Suprapubic skin (tissue), 4 donors: Measurements from ENCODE around the gene COL1A1. TPM values are rescaled to one million over a fixed set of nuclear protein-coding genes. Genes with fewer than 3 reads are reported as not detected.

ENCODE experiments used
- DNase-seq, 2 donors: peaks; one replicate each; pipeline ENCODE4 v3.0.0-alpha.2; 2019; ENCODE audit warnings: low spot score in 2 of 2
- H3K27ac ChIP-seq: fragments of 200-600 bp; sonication (generic); one replicate; pipeline ENCODE4 v1.5.1; 2019
- H3K27me3 ChIP-seq: fragments of 200-600 bp; sonication (generic); one replicate; pipeline ENCODE4 v1.5.1; 2019
- H3K36me3 ChIP-seq: fragments of 200-600 bp; sonication (generic); one replicate; pipeline ENCODE4 v1.5.1; 2019
- H3K4me1 ChIP-seq: fragments of 200-600 bp; sonication (generic); one replicate; pipeline ENCODE4 v1.5.1; 2019
- H3K4me3 ChIP-seq: fragments of 200-600 bp; sonication (generic); one replicate; pipeline ENCODE4 v1.5.1; 2019; ENCODE audit warnings: mild to moderate bottlenecking
- H3K9me3 ChIP-seq: fragments of 200-600 bp; sonication (generic); one replicate; pipeline ENCODE4 v1.5.1; 2019
- CTCF ChIP-seq, 2 donors: fragments of 200-600 bp in 1 of 2; fragments of 450-650 bp in 1 of 2; sonication (generic) in 1 of 2; IDR thresholded peaks; one replicate each; pipeline ENCODE4 v1.5.1; 2016 to 2019; ENCODE audit warnings: antibody characterized with exemption in 2 of 2, mild to moderate bottlenecking in 1 of 2, moderate library complexity in 1 of 2
- EP300 ChIP-seq: sonication (generic); formaldehyde crosslinking; IDR thresholded peaks from one replicate; pipeline ENCODE4 v1.6.1; 2017; ENCODE audit warnings: antibody characterized with exemption
- POLR2A ChIP-seq, 2 donors: fragments of 450-650 bp; IDR thresholded peaks; one replicate each; pipeline ENCODE4 v1.6.1; 2017; ENCODE audit warnings: antibody characterized with exemption in 2 of 2, mild to moderate bottlenecking in 2 of 2, moderate library complexity in 2 of 2
- POLR2AphosphoS5 ChIP-seq, 3 donors: sonication (generic); formaldehyde crosslinking; IDR thresholded peaks; one replicate each; pipeline ENCODE4 v1.6.1; 2017; ENCODE audit warnings: antibody characterized with exemption in 3 of 3
- WGBS: methylation state at CpG from one replicate; pipeline ENCODE4 v1.1.5; 2018; 5-methylcytosine and 5-hydroxymethylcytosine counted together
- total RNA-seq, 4 donors: library from RNA; depleted of rRNA; stranded (reverse); fragments of >200 nt; gene quantifications; one replicate each; pipeline ENCODE4 v1.1.0, GENCODE V29; 2016

The COL1A1 gene
- total RNA-seq, 4 donors from 2014 or later: 19.2 to 56.8 (median 33.1) TPM

GRCh38 chr17:50199211-50199802, 2.1 kb downstream of the COL1A1 start:
- Histone ChIP-seq H3K9me3 (no peaks in the 10 kb centered on the region), H3K36me3 (peaks cover 29% of the 10 kb centered on the region), H3K4me1 (peaks cover 44% of the 10 kb centered on the region), H3K27me3 (peaks cover 19% of the 10 kb centered on the region), H3K27ac (peak overlapping the region; percentile 57), H3K4me3 (peak overlapping the region; percentile 44)
- DNase-seq: no peak
- no peak for TF ChIP-seq POLR2AphosphoS5 (IDR thresholded peaks at IDR 0.05)
- 31% methylated on average over 25 of the region's 41 CpGs for WGBS

GRCh38 chr17:50198026-50198669, 3.3 kb downstream of the COL1A1 start:
- Histone ChIP-seq H3K4me3 (no peak overlapping the region), H3K36me3 (peaks cover 34% of the 10 kb centered on the region), H3K27me3 (peaks cover 12% of the 10 kb centered on the region), H3K27ac (peak overlapping the region; percentile 58), H3K4me1 (peaks cover 42% of the 10 kb centered on the region), H3K9me3 (no peaks in the 10 kb centered on the region)
- no peak for DNase-seq
- TF ChIP-seq EP300 (no peak), CTCF (IDR thresholded peaks at IDR 0.05) (peak; percentile 14 to 63)
- WGBS: 23% methylated on average over 6 of the region's 7 CpGs

- Histone ChIP-seq H3K27ac (peak overlapping the region; percentile 58), H3K9me3 (no peaks in the 10 kb centered on the region), H3K27me3 (peaks cover 12% of the 10 kb centered on the region), H3K36me3 (peaks cover 46% of the 10 kb centered on the region), H3K4me3 (peak overlapping the region; percentile 5), H3K4me1 (peaks cover 40% of the 10 kb centered on the region)
- 63% methylated on average over 6 of the region's 6 CpGs for WGBS
- peak in 1 of 3 donors; percentile 7 for TF ChIP-seq POLR2AphosphoS5 (IDR thresholded peaks at IDR 0.05)
- no peak for TF ChIP-seq POLR2A (IDR thresholded peaks at IDR 0.05)
- DNase-seq: no peak
These were observed 4.6 kb downstream of the COL1A1 start for GRCh38 chr17:50196826-50197225.

- peak overlapping the region; percentile 17 for H3K4me3 ChIP-seq
- peaks cover 50% of the 10 kb centered on the region for H3K36me3 ChIP-seq
- peak overlapping the region; percentile 71 for H3K27ac ChIP-seq
- 56% methylated on average over 3 of the region's 5 CpGs for WGBS
- H3K4me1 ChIP-seq: peaks cover 36% of the 10 kb centered on the region
- DNase-seq: no peak
- H3K27me3 ChIP-seq: peaks cover 4% of the 10 kb centered on the region
- no peak for TF ChIP-seq CTCF (IDR thresholded peaks at IDR 0.05)
- TF ChIP-seq POLR2AphosphoS5 (IDR thresholded peaks at IDR 0.05): no peak
- no peak for TF ChIP-seq POLR2A (IDR thresholded peaks at IDR 0.05)
- no peak for TF ChIP-seq EP300
- H3K9me3 ChIP-seq: no peaks in the 10 kb centered on the region
These were observed 5.4 kb downstream of the COL1A1 start for GRCh38 chr17:50196036-50196435.

GRCh38 chr17:50194934-50195865, 6.2 kb downstream of the COL1A1 start:
- peak overlapping the region; percentile 71 for H3K27ac ChIP-seq
- H3K27me3 ChIP-seq: no peaks in the 10 kb centered on the region
- no peak overlapping the region for H3K4me3 ChIP-seq
- 63% methylated on average over 17 of the region's 17 CpGs for WGBS
- no peak for DNase-seq
- TF ChIP-seq POLR2AphosphoS5 (IDR thresholded peaks at IDR 0.05) (no peak), POLR2A (IDR thresholded peaks at IDR 0.05) (no peak), EP300 (no peak), CTCF (IDR thresholded peaks at IDR 0.05) (no peak)
- H3K9me3 ChIP-seq: no peaks in the 10 kb centered on the region
- H3K4me1 ChIP-seq: peaks cover 32% of the 10 kb centered on the region
- peaks cover 56% of the 10 kb centered on the region for H3K36me3 ChIP-seq
